COR-L47 (cell line): ENCODE measurements around the gene NISCH.
A peak's percentile ranks its signal among the peaks of the same experiment; 100 is the strongest.

ENCODE experiments used
- DNase-seq: peaks from one replicate; lab custom pipeline; 2025; lab: John Stamatoyannopoulos, UW

The NISCH gene

DNA sequence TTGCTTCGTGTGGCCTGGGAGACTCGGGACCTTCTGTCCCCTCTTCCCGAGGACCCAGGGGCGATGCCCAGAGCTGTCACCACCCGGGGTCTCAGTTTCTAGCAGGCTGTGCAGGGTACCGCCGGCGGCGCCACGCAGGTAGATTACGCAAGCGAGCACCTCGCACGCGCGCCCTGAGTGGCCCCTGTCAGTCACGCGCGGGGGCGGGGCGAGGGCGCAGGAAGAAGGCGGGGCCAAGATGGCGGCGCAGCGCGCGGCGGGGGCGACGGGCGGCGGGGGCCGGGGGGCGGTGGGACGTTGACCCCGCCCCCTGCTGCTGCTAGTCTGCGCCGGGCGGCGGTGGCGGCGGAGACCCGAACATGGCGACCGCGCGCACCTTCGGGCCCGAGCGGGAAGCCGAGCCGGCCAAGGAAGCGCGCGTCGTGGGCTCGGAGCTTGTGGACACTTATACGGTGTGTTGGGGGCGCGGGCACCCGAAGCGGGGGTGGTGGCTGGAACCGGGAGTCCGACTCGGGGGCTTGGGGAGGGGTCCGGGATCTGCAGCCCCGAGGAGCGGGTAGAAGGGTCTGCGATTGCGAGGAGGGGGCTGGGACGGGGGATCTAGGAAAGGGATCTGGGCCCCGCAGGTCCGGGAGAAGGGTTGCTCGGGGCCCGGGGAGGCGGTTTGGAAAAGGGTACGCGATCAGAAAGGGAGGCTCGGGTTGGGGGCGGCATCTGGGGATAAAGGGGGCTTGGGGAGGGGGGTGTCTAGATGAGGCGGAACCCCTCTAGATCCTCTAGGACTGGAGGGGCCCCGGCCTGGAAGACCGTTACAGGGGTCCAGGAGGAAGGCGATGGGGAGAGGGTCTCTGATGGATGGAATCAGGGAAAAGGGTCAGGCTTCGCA is at the start of gene NISCH:
TSS of gene NISCH (plus strand) at position 322 of the 886 bp plus-strand sequence. CDS start at position 360, 38 bp downstream.
- DNase-seq: peak; percentile 70

DNA sequence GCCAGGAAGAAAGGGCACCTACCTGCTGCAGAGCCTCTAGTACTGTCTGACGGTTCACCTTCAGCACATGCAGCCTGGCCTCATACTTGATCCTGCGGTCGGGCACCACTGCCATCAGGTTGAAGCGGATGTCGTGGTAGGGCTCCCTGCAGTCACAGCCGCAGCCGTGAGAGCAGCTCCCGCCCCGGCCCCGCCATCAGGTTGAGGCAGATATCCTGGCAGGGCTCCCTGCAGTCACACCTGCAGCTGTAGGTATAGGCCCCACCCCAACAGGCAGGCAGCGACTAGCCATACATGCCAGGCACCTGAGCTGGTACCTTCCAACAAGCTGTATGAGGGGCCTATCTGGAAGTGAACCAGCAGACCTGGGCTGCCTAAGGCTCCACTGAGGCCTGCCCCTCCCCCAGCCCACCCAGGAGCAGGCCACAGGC is 49.2 kb upstream of the NISCH start:
- DNase-seq: no peak

DNA sequence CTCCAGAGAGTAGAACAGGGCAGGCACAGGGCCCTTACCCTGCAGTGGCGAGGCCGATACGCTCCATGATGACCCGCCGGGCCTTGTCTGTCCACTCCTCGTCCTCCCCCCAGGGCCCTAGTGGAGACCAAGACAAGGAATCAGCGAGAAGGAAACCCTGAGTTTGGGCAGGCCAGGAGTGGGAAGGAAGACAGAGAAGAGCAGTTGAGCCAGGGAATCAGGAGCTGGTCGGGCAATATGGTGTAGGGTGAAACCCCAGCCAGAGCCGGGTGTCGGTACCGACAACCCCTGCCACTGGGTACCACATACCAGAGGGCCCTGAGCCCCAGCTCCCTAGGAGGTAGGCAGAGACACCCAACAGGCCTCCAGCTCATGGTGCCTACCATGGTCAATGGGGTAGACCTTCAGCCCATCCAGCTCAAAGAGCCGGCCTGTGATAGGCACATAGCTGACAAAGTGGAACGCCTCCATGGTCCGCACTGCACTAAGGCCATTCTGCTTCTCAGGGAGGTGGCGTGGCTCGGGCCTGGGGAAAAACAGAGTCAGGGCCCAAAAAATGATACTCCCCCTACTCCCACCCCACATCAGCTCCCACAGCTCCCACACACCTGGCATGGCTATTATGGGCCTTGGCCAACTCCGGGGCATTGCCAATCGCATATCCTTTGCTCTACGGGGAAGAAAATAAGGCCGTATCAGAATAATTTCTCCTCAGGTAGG is 48.5 kb upstream of the NISCH start:
- DNase-seq: no peak

DNA sequence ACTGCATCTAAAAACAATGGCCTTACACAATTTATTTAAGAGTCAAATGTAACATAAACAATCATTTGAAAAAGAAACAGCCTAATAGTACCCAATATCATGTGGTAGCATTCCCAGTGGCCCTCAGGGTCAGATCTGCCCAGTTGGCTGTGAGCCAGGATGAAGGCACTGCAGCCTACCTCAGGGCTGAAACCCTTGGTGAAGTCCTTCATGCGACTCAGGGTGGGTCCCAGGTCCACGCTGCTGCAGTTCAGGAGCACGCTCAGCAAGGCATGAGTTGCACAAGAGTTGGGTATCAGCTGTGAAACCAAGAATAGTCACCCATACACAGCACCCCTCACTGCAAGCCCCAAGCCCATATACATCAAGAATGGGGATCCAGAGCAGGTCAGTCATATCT is 47.6 kb upstream of the NISCH start:
- no peak for DNase-seq

DNA sequence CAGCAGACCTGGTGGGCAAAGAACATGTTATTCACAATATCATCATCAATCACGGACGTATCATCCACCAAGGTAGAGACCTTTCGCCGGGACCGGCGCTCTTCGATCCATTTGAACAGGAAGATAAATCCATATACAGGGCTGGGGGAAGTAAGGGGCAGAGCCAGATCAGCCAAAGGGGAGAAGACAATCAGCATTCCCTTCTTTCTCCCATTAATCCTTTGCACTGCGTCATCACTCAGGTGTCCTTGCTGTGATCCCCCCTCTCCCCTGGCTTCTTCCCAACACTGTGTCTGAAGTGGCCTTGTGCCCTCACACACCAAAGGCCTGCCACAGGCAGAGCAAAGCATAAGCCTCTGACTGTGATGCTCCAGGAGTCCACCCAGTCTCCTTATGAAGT is 46.9 kb upstream of the NISCH start:
- DNase-seq: no peak

DNA sequence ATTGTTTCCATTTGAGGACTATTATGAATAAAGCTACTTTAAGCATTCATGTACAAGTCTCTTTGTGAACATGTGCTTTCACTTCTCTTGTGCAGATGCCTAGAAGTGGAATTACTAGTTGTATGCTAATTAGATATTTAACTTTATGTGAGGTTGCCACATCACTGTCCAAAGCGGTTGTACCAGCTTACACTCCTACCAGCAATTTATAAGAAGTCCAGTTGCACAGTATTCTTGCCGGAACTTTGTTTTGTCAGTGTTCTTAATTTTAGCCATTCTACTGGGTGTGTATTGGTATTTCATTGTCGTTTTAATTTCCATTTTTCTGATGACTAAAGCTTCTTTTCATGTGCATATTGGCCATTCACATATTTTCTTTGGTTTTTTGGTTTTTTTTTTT is 39.6 kb upstream of the NISCH start:
- no peak for DNase-seq

DNA sequence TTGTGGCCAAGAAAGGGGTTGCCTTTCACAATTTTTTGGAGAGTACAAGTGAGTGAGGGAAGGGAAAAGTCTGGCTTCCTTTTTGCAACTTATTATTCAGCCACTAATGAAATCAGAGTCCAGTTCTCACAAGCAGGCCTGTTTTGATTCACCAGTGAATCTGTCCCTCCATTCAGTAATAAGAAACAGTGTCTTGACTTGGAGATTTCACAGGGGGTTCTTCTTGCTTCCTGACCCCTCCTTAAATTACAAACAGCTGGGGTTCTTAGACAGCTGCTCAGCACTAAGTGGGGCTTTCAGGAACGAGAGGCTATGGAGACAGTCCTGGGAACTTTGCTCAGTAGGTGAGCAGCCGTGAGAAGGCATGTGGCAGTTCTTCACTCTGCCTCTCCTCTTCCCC is 35.0 kb upstream of the NISCH start:
- DNase-seq: no peak

DNA sequence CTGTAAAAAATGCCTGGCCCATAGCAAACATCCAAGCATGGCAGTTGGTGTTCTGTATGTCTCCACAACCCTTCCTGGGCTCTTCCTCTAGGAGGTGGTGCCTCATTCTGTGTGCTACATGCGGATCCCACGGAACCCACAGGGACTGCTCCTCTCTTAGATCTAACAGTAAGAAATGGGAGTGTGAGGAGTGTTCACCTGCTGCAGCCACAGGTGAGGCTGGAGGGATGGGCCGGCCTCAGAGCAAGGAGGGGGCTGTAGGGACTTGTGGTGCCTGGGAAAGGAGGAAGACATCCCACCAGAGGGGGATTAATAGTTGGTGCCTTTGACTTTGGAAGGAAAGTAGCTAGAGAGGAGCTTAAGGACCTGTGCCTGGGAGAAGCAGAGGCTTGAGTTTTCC is 32.7 kb upstream of the NISCH start:
- DNase-seq: no peak

DNA sequence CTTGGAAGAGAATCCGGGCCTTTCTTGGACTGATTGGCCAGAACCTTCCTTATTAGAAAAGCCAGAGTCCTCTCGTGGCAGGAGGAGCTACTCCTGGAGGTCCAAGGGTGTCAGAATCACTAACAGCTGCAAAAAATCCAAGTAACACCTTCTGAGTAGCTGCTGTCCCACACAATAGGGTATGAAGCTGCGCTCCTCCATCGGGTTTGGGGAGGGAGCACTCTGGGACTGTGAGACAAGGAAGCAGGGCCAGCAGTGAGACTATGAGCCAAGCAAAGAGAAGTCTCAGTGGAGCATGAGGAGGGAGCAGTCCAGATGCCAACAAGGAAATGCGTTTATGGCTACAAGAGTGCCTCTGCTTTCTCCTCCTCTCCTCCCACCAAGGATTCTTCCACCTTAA is 32.2 kb upstream of the NISCH start:
- no peak for DNase-seq

DNA sequence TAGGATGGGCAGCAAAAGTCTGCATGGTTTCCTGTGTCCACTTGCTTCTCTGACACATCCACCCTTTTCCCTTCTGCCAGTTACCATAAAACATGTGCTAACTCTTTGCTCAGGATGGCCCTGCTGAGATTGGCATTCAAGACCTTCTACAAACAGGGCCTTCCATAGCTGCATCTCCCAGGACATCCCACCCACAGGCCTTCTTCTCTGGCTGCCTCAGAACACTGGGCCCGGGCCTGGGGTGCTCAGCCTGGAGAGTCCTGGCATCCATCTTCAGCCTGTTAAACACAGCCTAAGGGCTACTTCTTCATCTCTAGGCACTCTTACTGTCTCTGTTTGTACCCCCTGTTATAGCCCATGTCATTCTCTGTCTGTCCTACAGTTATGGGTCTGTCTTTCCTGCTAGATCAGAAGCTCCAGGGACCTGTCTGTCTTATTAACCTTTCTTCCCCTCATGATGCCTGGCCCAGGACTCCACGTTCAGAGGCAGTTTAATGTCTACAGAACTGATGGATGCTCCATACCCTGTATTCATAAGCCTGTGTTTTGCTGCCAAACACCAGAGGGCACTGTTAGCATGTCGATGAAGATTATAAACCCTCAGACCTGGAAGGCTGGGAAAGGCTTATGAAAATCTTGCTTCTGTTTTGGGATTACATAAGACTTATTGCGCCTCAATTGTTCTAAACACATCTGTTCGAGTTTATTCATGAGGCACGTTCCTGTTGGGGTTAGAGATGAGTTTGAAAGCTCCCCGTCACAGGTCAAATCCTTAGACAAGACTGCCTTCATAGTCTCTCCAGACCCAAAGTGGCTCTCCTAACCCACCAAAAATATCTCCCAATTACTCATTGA is 27.0 kb upstream of the NISCH start:
- peak; percentile 19 for DNase-seq

DNA sequence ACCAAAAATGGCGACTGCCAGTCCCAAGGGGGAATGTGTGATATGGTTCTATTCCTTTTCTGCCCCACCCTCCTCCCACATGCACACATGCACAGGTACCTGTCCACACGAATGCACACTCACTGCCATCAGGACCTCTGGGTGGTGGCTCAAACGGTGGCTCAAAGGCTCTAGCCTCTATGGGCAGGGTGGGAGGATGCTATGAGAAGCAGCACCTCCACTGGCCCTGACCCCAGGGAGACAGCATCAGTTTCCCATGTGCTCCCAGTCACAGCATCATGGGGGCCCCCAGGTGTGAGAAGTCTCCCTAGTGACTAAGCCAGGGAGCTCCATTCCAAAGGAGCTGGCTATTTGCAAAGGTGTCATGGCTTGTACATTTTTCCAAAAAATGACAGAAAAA is 26.4 kb upstream of the NISCH start:
- no peak for DNase-seq

DNA sequence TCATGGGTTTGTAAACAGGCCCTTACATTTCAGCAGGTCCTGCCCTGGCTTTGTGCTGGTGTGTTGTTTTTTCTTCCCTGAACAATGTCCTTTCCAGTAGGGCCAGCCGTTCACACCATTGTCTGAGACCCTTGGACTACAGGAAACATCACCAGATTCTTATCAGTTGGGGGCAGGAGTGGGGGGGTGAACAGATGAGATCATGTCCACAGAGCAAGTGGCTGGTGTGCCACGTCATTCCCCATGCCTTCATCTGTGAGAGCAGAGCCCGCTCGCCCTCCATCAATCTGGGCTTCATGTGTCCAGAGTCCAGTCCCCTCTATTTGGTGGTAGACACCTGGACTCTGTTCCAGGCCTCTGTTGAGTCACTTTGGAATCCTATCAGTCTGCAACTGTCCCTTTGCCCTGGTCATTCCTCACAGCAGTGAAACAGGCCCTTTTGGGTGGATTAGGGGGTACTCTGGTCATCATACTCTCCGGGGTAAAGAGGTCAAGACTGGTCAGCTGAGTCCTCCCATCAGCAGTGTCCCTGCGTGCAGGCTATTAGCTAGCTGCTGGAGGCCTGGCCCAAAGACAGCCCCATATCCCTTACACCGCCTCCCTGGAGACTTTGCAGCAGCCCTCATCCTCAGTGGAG is 25.5 kb upstream of the NISCH start:
- DNase-seq: no peak

DNA sequence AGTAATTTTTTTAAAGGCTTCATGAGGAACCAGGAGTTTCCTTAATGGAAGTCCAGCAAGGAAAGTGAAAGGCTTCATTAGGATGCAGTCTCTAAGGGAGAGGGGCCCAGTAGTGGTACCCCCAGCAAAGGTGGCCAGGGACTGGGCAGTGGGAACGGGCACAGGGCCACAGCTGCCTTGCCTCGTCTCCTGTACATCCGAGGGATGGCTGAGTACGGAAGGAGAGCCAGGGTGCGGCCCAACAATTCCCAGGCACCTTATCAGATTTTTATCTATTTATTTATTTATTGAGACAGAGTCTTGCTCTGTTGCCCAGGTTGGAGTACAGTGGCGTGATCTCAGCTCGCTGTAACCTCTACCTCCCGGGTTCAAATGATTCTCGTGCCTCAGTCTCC is 25.0 kb upstream of the NISCH start:
- no peak for DNase-seq

DNA sequence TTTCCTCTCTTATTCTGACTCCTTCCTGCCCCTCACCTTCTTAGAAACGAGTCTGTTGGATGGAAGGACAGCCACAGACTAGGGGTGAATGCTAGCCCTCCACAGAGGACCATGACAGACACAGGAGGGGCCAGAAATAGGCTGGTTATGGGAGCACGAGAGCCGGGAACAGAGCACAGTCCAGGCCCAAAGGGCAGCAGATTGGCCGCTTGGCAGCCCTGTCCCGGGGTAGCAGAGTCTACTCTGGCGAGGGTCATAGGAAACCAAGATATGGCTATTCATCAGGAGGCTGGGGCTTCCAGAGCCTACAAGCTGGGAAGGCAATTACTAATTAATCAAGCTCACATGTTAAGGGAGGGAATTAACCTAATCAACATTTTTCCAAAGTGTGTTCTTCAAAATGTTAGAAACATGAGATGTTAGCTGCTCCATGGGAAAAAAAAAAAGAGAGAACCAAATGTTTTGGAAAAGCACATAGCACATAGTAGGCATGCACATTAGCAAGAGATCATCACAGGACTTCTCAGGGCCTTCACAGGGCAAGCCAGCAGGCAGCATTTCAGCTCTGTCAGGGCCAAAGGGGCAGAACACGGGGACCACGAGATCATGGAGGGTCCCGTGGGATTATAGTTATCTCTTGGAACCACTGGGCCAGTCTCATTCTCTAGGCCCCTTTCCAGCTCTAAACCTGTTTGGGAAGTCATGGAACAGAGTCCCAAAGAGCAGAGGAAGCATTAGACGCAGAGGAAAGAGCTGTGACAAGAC is 23.8 kb upstream of the NISCH start:
- DNase-seq: no peak

DNA sequence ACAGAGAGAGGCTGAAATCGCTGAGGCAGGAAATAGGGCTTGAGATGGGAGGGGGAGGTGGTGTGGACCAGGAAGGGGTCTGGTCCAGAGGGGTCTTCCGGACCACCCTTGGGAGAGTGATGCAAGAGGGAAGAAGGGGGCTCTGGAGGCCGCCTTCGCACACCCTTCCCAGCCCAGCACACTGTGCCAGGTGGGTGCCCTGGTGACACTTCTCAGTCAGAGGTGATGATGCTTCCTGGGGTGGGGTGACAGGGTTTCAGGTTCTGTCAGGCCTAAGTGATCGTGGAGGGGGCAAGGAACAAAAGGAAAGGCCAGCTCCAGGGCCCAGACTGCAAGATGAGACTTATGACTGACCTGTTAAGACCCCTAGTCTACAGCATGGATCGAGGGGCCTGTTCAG is 23.2 kb upstream of the NISCH start:
- DNase-seq: no peak

DNA sequence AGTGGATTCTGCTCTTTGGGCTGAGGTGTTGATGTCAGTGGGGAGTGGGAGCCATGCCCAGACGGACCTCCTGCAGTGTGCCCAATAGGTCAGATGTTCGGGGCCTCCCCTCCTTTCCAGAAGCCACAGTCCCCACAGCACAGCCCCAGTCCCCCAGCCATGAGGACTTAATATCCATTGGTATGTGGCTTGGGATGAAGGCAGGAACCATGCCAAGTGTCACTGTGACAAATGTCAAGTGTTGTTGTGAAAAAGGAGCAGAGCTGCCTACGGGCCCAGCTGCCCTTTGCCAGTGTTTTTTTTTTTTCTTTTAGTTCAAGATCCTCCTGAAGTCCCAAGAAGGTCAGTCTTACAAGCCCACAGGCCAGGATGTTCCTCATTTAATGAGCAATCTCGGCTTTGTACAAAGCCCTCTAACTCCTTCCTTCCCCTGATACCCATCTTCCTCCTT is 22.7 kb upstream of the NISCH start:
- DNase-seq: no peak

DNA sequence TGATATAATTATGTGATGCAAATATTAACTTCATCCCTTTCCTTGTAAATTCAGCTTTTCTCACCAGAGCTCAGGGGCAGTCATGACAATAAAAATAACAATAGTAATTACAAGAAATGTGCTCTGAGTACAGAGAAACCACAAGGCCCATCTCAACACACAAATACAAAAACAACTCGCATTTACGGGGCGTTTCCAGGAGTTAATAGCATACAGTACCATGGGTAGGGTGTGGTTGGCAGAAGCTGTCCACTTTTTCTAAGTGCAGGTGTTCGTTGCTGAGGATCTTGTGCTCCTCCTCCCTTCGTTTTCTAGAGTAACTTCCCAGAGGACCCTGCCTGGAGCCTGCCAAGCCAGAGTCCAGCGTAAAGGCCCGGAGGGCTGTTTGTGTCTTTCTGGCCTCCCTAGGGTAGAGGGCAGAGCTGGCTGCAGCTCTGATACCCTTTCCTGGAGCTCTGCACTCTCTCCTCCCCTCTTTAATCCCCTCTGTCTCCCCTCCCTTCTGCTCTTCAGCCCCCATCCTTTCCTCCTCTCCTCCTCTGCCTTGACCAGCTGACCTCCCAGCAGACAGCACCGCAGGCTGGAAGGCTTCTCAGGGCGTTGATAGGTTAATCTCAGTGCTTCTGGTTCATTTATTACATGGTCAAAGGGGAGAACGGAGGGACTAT is 21.9 kb upstream of the NISCH start:
- no peak for DNase-seq

DNA sequence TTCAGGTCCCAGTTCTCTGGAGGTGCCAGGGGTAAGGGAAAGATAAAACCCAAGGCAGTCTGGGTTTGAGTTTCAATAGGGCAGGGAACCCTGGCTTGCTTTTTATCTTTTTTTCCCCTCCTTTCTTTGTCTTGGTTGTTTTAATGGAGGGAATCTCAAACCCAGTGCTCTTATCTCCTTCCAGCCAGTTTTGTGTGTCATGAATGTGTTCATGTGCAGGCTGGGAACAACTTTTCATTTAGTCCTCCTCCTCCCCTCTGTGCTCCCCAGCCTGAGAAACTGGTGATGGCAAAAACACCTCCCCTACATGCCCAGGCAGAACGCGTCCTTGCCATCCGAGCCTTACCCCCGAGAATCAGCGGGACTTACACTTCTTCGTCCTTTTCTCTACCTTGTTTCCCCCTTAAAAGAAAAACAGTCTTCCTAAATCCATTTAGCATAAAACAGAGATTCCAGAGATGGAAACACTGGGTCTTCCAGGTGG is 21.4 kb upstream of the NISCH start:
- DNase-seq: no peak

DNA sequence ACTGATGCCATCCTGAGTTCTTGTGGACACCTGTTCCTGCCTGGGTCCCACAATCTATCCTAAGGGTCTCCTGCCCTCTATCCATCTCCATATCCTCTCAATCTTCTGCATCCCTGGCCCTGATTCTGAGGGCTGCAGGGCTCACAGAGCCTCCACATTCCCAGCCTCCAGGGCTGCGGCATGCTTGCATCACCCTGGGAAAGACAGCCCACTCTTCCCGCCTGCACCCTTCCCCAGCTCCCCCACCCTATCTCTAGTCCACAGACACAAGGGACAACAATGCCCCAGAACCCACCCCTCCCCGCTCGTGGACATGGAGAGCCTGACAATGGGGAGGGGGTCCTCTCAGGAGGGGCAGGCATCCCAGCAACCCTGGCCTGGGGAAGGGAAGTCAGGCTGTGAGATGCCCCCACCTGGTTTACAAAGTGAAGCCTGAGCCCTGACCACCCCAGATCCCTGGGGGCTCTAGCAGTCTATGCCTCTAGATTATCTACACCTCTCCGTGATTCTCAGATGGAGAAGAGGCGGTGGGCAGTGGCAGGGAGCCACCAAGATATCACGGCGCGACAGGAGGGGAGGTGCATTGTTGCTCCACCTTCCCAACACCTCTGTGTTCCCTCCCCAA is 20.8 kb upstream of the NISCH start:
- DNase-seq: no peak
